Hepatocyte (in vitro differentiated cells): ENCODE measurements around the gene STIMATE. TPM values are rescaled to one million over a fixed set of nuclear protein-coding genes. Genes with fewer than 3 reads are reported as not detected.

ENCODE experiments used
- DNase-seq: peaks from one replicate; pipeline ENCODE4 v3.0.0-alpha.2; 2016; ENCODE audit warnings: low spot score
- H2AFZ ChIP-seq: fragments of 200-600 bp; sonication (generic); 2 replicates; pipeline ENCODE4 v1.6.0; 2016; ENCODE audit warnings: antibody characterized with exemption, mild to moderate bottlenecking
- H3K27ac ChIP-seq: fragments of 200-600 bp; sonication (generic); 2 replicates; pipeline ENCODE4 v1.5.1; 2016; ENCODE audit warnings: mild to moderate bottlenecking
- H3K27me3 ChIP-seq: fragments of 200-600 bp; sonication (generic); 2 replicates; pipeline ENCODE4 v1.6.1; 2016
- H3K36me3 ChIP-seq: fragments of 200-600 bp; sonication (generic); replicated peaks from 2 replicates; pipeline ENCODE4 v1.5.1; 2016; ENCODE audit warnings: low read depth; ENCODE audit not compliant: insufficient read depth
- H3K4me1 ChIP-seq: fragments of 200-600 bp; sonication (generic); 2 replicates; pipeline ENCODE4 v1.5.1; 2016; ENCODE audit warnings: mild to moderate bottlenecking, moderate library complexity; ENCODE audit not compliant: insufficient read depth
- H3K4me2 ChIP-seq: fragments of 200-600 bp; sonication (generic); 2 replicates; pipeline ENCODE4 v1.6.0; 2016
- H3K4me3 ChIP-seq: fragments of 200-600 bp; sonication (generic); 2 replicates; pipeline ENCODE4 v1.5.1; 2016; ENCODE audit warnings: mild to moderate bottlenecking
- H3K79me2 ChIP-seq: fragments of 200-600 bp; sonication (generic); 2 replicates; pipeline ENCODE4 v1.6.0; 2017; ENCODE audit warnings: mild to moderate bottlenecking
- H3K9me2 ChIP-seq: fragments of 200-600 bp; sonication (generic); replicated peaks from 2 replicates; pipeline ENCODE4 v1.6.0; 2017; ENCODE audit warnings: mild to moderate bottlenecking; ENCODE audit not compliant: insufficient read depth
- H3K9me3 ChIP-seq: fragments of 200-600 bp; sonication (generic); 2 replicates; pipeline ENCODE4 v1.5.1; 2016; ENCODE audit warnings: low read depth, mild to moderate bottlenecking
- H4K20me1 ChIP-seq: fragments of 200-600 bp; sonication (generic); 2 replicates; pipeline ENCODE4 v1.6.0; 2016; ENCODE audit warnings: mild to moderate bottlenecking; ENCODE audit not compliant: insufficient read depth, poor library complexity, severe bottlenecking
- EZH2 ChIP-seq: fragments of 200-600 bp; sonication (generic); IDR thresholded peaks from 2 replicates; pipeline ENCODE4 v1.6.1; 2016; ENCODE audit warnings: antibody characterized with exemption, mild to moderate bottlenecking, borderline replicate concordance
- EZH2phosphoT487 ChIP-seq: fragments of 200-600 bp; sonication (generic); IDR thresholded peaks from one replicate; pipeline ENCODE4 v1.6.1; 2018; ENCODE audit warnings: antibody characterized with exemption, mild to moderate bottlenecking, low read depth, moderate library complexity; ENCODE audit not compliant: unreplicated experiment, severe bottlenecking
- WGBS: methylation state at CpG from one replicate; pipeline ENCODE4 v1.1.6; 2016; ENCODE audit warnings: low lambda C conversion rate; ENCODE audit errors: missing lambda C conversion rate; 5-methylcytosine and 5-hydroxymethylcytosine counted together
- polyA plus RNA-seq: library from polyadenylated mRNA; unstranded; fragments of >200 nt; fragmentation: Nextera tagmentation; extraction: Ambion mirVana; gene quantifications from 2 replicates; pipeline ENCODE4 v1.2.1, GENCODE V29; 2016
- total RNA-seq: library from RNA; depleted of rRNA; stranded (reverse); fragments of >200 nt; gene quantifications from 2 replicates; pipeline ENCODE4 v1.2.3, GENCODE V29; 2014
- TF ChIP-seq, protein P1 (sequence below): fragments of 200-600 bp; sonication (generic); IDR thresholded peaks from 2 replicates; pipeline ENCODE4 v1.5.1; 2016; ENCODE audit warnings: antibody characterized with exemption, mild to moderate bottlenecking; ENCODE audit not compliant: poor library complexity

The STIMATE gene
- total and polyA plus RNA-seq, 2 experiments from 2014 or later = 14.5 to 20.4 TPM

- Histone ChIP-seq H3K9me2 (no peaks in the 10 kb centered on the region), H3K9me3 (no peaks in the 10 kb centered on the region), H3K4me2 (no peak overlapping the region), H3K4me1 (no peaks in the 10 kb centered on the region), H3K4me3 (no peak overlapping the region), H3K27ac (no peak overlapping the region), H3K36me3 (no peaks in the 10 kb centered on the region), H2AFZ (no peak overlapping the region), H3K79me2 (peaks cover 28% of the 10 kb centered on the region), H4K20me1 (no peaks in the 10 kb centered on the region), H3K27me3 (no peaks in the 10 kb centered on the region)
- 88% methylated on average over 3 of the region's 3 CpGs for WGBS
- TF ChIP-seq EZH2 (no peak), EZH2phosphoT487 (no peak)
- TF ChIP-seq, protein P1, sequence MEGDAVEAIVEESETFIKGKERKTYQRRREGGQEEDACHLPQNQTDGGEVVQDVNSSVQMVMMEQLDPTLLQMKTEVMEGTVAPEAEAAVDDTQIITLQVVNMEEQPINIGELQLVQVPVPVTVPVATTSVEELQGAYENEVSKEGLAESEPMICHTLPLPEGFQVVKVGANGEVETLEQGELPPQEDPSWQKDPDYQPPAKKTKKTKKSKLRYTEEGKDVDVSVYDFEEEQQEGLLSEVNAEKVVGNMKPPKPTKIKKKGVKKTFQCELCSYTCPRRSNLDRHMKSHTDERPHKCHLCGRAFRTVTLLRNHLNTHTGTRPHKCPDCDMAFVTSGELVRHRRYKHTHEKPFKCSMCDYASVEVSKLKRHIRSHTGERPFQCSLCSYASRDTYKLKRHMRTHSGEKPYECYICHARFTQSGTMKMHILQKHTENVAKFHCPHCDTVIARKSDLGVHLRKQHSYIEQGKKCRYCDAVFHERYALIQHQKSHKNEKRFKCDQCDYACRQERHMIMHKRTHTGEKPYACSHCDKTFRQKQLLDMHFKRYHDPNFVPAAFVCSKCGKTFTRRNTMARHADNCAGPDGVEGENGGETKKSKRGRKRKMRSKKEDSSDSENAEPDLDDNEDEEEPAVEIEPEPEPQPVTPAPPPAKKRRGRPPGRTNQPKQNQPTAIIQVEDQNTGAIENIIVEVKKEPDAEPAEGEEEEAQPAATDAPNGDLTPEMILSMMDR = no peak
- no peak for DNase-seq
Observed at GRCh38 chr3:52872245-52872644, 25.1 kb downstream of the STIMATE start.

DNA sequence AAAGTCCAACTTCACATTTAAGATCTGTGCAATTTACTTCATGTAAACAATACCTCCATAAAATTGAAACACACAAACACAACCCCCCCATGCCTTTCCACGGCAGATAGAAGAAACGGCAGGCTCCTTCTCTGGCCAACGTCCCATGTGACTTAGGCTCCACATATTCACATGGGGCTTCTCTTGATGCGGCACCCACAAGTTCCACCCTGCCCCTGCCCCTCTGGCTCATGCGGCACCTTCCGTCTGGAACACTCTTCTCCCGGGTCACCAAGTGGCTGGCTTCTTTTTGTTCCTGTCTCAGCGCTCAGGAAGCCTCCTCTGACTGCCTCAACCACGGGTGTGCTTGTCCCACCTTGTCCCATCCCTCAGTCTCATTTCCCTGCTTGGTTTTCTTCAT is 25.6 kb downstream of the STIMATE start:
- TF ChIP-seq EZH2phosphoT487 (no peak), EZH2 (no peak)
- TF ChIP-seq, protein P1 = no peak

GRCh38 chr3:52870471-52870870 is 26.9 kb downstream of the STIMATE start:
- no peaks in the 10 kb centered on the region for H3K9me2 ChIP-seq
- H3K4me3 ChIP-seq = no peak overlapping the region
- no peak overlapping the region for H2AFZ ChIP-seq
- no peaks in the 10 kb centered on the region for H3K36me3 ChIP-seq
- TF ChIP-seq EZH2phosphoT487 (no peak), EZH2 (no peak)
- TF ChIP-seq, protein P1 = no peak
- H3K79me2 ChIP-seq = peaks cover 22% of the 10 kb centered on the region
- DNase-seq = no peak
- H4K20me1 ChIP-seq = no peaks in the 10 kb centered on the region
- no peaks in the 10 kb centered on the region for H3K4me1 ChIP-seq
- H3K9me3 ChIP-seq = no peaks in the 10 kb centered on the region
- H3K27me3 ChIP-seq = no peaks in the 10 kb centered on the region
- 98% methylated on average over 10 of the region's 10 CpGs for WGBS
- no peak overlapping the region for H3K4me2 ChIP-seq
- H3K27ac ChIP-seq = no peak overlapping the region

More for the DNA sequence above, 25.6 kb downstream of the STIMATE start:
- H3K4me1 ChIP-seq = no peaks in the 10 kb centered on the region
- no peak overlapping the region for H2AFZ ChIP-seq
- no peak overlapping the region for H3K4me2 ChIP-seq
- DNase-seq = no peak
- WGBS = 82% methylated on average over 9 of the region's 9 CpGs
- no peaks in the 10 kb centered on the region for H3K27me3 ChIP-seq
- H3K36me3 ChIP-seq = no peaks in the 10 kb centered on the region
- H3K79me2 ChIP-seq = peaks cover 28% of the 10 kb centered on the region
- H3K27ac ChIP-seq = no peak overlapping the region
- H3K9me2 ChIP-seq = no peaks in the 10 kb centered on the region
- no peaks in the 10 kb centered on the region for H3K9me3 ChIP-seq
- H4K20me1 ChIP-seq = no peaks in the 10 kb centered on the region
- no peak overlapping the region for H3K4me3 ChIP-seq

GRCh38 chr3:52866427-52866826 is 30.9 kb downstream of the STIMATE start:
- TF ChIP-seq EZH2 = no peak
- TF ChIP-seq, protein P1 = no peak
- TF ChIP-seq EZH2phosphoT487 = no peak
- H2AFZ ChIP-seq = no peak overlapping the region
- H3K4me2 ChIP-seq = no peak overlapping the region
- no peaks in the 10 kb centered on the region for H3K27me3 ChIP-seq
- H3K79me2 ChIP-seq = no peaks in the 10 kb centered on the region
- no peaks in the 10 kb centered on the region for H3K9me3 ChIP-seq
- no peaks in the 10 kb centered on the region for H3K4me1 ChIP-seq
- H3K36me3 ChIP-seq = no peaks in the 10 kb centered on the region
- H3K9me2 ChIP-seq = no peaks in the 10 kb centered on the region
- no peaks in the 10 kb centered on the region for H4K20me1 ChIP-seq
- WGBS = 96% methylated on average over 12 of the region's 12 CpGs
- H3K4me3 ChIP-seq = no peak overlapping the region
- H3K27ac ChIP-seq = no peak overlapping the region
- no peak for DNase-seq
